ENCODE data around the gene GBP1.
"Not testable (repeated sequence)": the region's sequence is repeated elsewhere in the genome, so short reads cannot be mapped to it uniquely, and the experiment has no call there.

Gene GBP1

GRCh38 chr1:89065079-89065868 lies at the start of gene GBP1:
TSS of gene GBP1 (minus strand) at chr1:89065208. CDS start at chr1:89063234, 1,974 bp downstream.
- DNase-seq (ENCODE audit: low spot score): peak; percentile 70

- DNase-seq (ENCODE audit: low spot score): no peak
Observed at GRCh38 chr1:89114662-89115061, 49.7 kb upstream of the GBP1 start.

GRCh38 chr1:89112871-89113613 lies 48.0 kb upstream of the GBP1 start:
- DNase-seq (ENCODE audit: low spot score): no peak

GRCh38 chr1:89104687-89105086 lies 39.7 kb upstream of the GBP1 start:
- no peak for DNase-seq (ENCODE audit: low spot score)

GRCh38 chr1:89104147-89104546 lies 39.1 kb upstream of the GBP1 start:
- no peak for DNase-seq (ENCODE audit: low spot score)

GRCh38 chr1:89102021-89102420 lies 37.0 kb upstream of the GBP1 start:
- DNase-seq (ENCODE audit: low spot score): no peak

GRCh38 chr1:89100412-89100811 lies 35.4 kb upstream of the GBP1 start:
- no peak for DNase-seq (ENCODE audit: low spot score)

- DNase-seq (ENCODE audit: low spot score): no peak
Observed at GRCh38 chr1:89098857-89099256, 33.8 kb upstream of the GBP1 start.

- no peak for DNase-seq (ENCODE audit: low spot score)
Observed at GRCh38 chr1:89095737-89096136, 30.7 kb upstream of the GBP1 start.

GRCh38 chr1:89089962-89090361 lies 25.0 kb upstream of the GBP1 start:
- no peak for DNase-seq (ENCODE audit: low spot score)

- no peak for DNase-seq (ENCODE audit: low spot score)
Observed at GRCh38 chr1:89088572-89088971, 23.6 kb upstream of the GBP1 start.

- DNase-seq (ENCODE audit: low spot score): no peak
Observed at GRCh38 chr1:89087241-89087640, 22.2 kb upstream of the GBP1 start.

GRCh38 chr1:89085781-89086180 lies 20.8 kb upstream of the GBP1 start:
- peak; percentile 57 for DNase-seq (ENCODE audit: low spot score)

- no peak for DNase-seq (ENCODE audit: low spot score)
Observed at GRCh38 chr1:89081005-89081404, 16.0 kb upstream of the GBP1 start.

- not testable (repeated sequence) for DNase-seq (ENCODE audit: low spot score)
Observed at GRCh38 chr1:89080068-89080467, 15.1 kb upstream of the GBP1 start.

GRCh38 chr1:89072466-89073065 lies 7.6 kb upstream of the GBP1 start:
- DNase-seq (ENCODE audit: low spot score): not testable (repeated sequence)

- DNase-seq (ENCODE audit: low spot score): no peak
Observed at GRCh38 chr1:89070509-89070908, 5.5 kb upstream of the GBP1 start.

- peak; percentile 8 for DNase-seq (ENCODE audit: low spot score)
Observed at GRCh38 chr1:89069951-89070350, 4.9 kb upstream of the GBP1 start.

GRCh38 chr1:89068291-89068690 lies 3.3 kb upstream of the GBP1 start:
- peak; percentile 46 for DNase-seq (ENCODE audit: low spot score)

- no peak for DNase-seq (ENCODE audit: low spot score)
Observed at GRCh38 chr1:89064632-89065031, 376 bp downstream of the GBP1 start.

- no peak for DNase-seq (ENCODE audit: low spot score)
Observed at GRCh38 chr1:89063094-89063493, 1.9 kb downstream of the GBP1 start.

GRCh38 chr1:89060091-89060490 lies 4.9 kb downstream of the GBP1 start:
- no peak for DNase-seq (ENCODE audit: low spot score)

GRCh38 chr1:89051955-89052312 lies 13.1 kb downstream of the GBP1 start:
- no peak for DNase-seq (ENCODE audit: low spot score)

Measured in GM03348 (cell line).